ENCODE measurements around the gene APPL2. TPM values are rescaled to one million over a fixed set of nuclear protein-coding genes. Genes with fewer than 3 reads are reported as not detected.

APPL2 gene
- total RNA-seq, 4 donors from 2014 or later: 48.6 to 97.9 (median 79.5) TPM

GRCh38 chr12:105226219-105226618 lies 9.8 kb downstream of the APPL2 start:
- no peaks in the 10 kb centered on the region for H3K27me3 ChIP-seq
- TF ChIP-seq CTCF (IDR thresholded peaks at IDR 0.05): no peak
- TF ChIP-seq EP300 (IDR thresholded peaks at IDR 0.05): peak in 1 of 2 donors; percentile 87
- peaks cover 0 to 88% (median 35%) of the 10 kb centered on the region in 4 donors for H3K4me1 ChIP-seq
- no peaks in the 10 kb centered on the region for H3K9me3 ChIP-seq
- WGBS, 2 donors: 28 to 29% methylated on average over 8 of the region's 8 CpGs
- peak; percentile 36 to 76 for DNase-seq (ENCODE audit: low spot score in 2 of 2)
- H3K36me3 ChIP-seq: peaks cover 0 to 35% (median 5%) of the 10 kb centered on the region in 3 donors
- peak overlapping the region in 2 of 4 donors; percentile 74 to 81 for H3K27ac ChIP-seq
- no peak overlapping the region for H3K4me3 ChIP-seq

GRCh38 chr12:105225505-105226015 lies 10.4 kb downstream of the APPL2 start:
- 72 to 77% methylated on average over 5 of the region's 5 CpGs for WGBS, 2 donors
- TF ChIP-seq EP300 (IDR thresholded peaks at IDR 0.05) (no peak), POLR2A (IDR thresholded peaks at IDR 0.05) (no peak), CTCF (IDR thresholded peaks at IDR 0.05) (no peak)
- no peak overlapping the region for H3K4me3 ChIP-seq
- peaks cover 0 to 83% (median 29%) of the 10 kb centered on the region in 4 donors for H3K4me1 ChIP-seq
- peak overlapping the region in 2 of 4 donors; percentile 74 to 81 for H3K27ac ChIP-seq
- H3K27me3 ChIP-seq: no peaks in the 10 kb centered on the region
- H3K9me3 ChIP-seq: no peaks in the 10 kb centered on the region
- peaks cover 0 to 35% (median 5%) of the 10 kb centered on the region in 3 donors for H3K36me3 ChIP-seq
- DNase-seq (ENCODE audit: low spot score in 2 of 2): no peak

- Histone ChIP-seq H3K4me1 (peaks cover 0 to 83% (median 26%) of the 10 kb centered on the region in 4 donors), H3K27ac (no peak overlapping the region), H3K36me3 (peaks cover 0 to 35% (median 5%) of the 10 kb centered on the region in 3 donors), H3K9me3 (no peaks in the 10 kb centered on the region), H3K4me3 (no peak overlapping the region), H3K27me3 (no peaks in the 10 kb centered on the region)
- DNase-seq (ENCODE audit: low spot score in 2 of 2): no peak
- 85 to 95% methylated on average over 4 of the region's 4 CpGs for WGBS, 2 donors
- no peak for TF ChIP-seq POLR2A (IDR thresholded peaks at IDR 0.05)
- no peak for TF ChIP-seq EP300 (IDR thresholded peaks at IDR 0.05)
- TF ChIP-seq CTCF (IDR thresholded peaks at IDR 0.05): no peak
These were observed 11.6 kb downstream of the APPL2 start for GRCh38 chr12:105224399-105224798.

GRCh38 chr12:105223884-105224283 lies 12.1 kb downstream of the APPL2 start:
- 94 to 98% methylated on average over 4 of the region's 4 CpGs for WGBS, 2 donors
- Histone ChIP-seq H3K27ac (peak overlapping the region in 1 of 4 donors; percentile 55), H3K9me3 (no peaks in the 10 kb centered on the region), H3K4me1 (peaks cover 0 to 83% (median 25%) of the 10 kb centered on the region in 4 donors), H3K36me3 (peaks cover 0 to 35% (median 5%) of the 10 kb centered on the region in 3 donors), H3K4me3 (no peak overlapping the region), H3K27me3 (no peaks in the 10 kb centered on the region)
- no peak for TF ChIP-seq EP300 (IDR thresholded peaks at IDR 0.05)
- TF ChIP-seq CTCF (IDR thresholded peaks at IDR 0.05): no peak
- no peak for TF ChIP-seq POLR2A (IDR thresholded peaks at IDR 0.05)
- DNase-seq (ENCODE audit: low spot score in 2 of 2): no peak

- Histone ChIP-seq H3K36me3 (peaks cover 0 to 35% (median 5%) of the 10 kb centered on the region in 3 donors), H3K4me1 (peaks cover 0 to 83% (median 26%) of the 10 kb centered on the region in 4 donors), H3K4me3 (no peak overlapping the region), H3K27ac (peak overlapping the region in 1 of 4 donors; percentile 55), H3K9me3 (no peaks in the 10 kb centered on the region), H3K27me3 (no peaks in the 10 kb centered on the region)
- DNase-seq (ENCODE audit: low spot score in 2 of 2): no peak
- WGBS, 2 donors: 74 to 84% methylated on average over 4 of the region's 4 CpGs
- TF ChIP-seq CTCF (IDR thresholded peaks at IDR 0.05): no peak
- TF ChIP-seq EP300 (IDR thresholded peaks at IDR 0.05): no peak
- TF ChIP-seq POLR2A (IDR thresholded peaks at IDR 0.05): no peak
These were observed 12.6 kb downstream of the APPL2 start for GRCh38 chr12:105223352-105223845.

Measured in tibial nerve (tissue), 4 donors.